BJ (cell line): Measurements from ENCODE around the gene ADAMTS7. TPM values are rescaled to one million over a fixed set of nuclear protein-coding genes. Genes with fewer than 3 reads are reported as not detected.
"Not testable (repeated sequence)": the region's sequence is repeated elsewhere in the genome, so short reads cannot be mapped to it uniquely, and the experiment has no call there.

Source experiments
- CTCF ChIA-PET: fragments of 350-600 bp; formaldehyde crosslinking; extraction: SDS; loops from one replicate; lab custom pipeline; 2021; ENCODE audit warnings: antibody characterized with exemption, inconsistent platforms; lab: Yijun Ruan, JAX
- POLR2A ChIA-PET: fragments of 300-600 bp; sonication (Branson Sonifier 250); formaldehyde crosslinking; extraction: SDS; loops from one replicate; lab custom pipeline; 2021; ENCODE audit warnings: antibody characterized with exemption; lab: Charles Lee
- DNase-seq: peaks from one replicate; pipeline ENCODE4 v3.0.0-alpha.2; 2011; ENCODE audit warnings: low read depth
- H3K27me3 ChIP-seq: 2 replicates; pipeline ENCODE4 v1.6.0; 2011; ENCODE audit warnings: low read length; ENCODE audit not compliant: control insufficient read depth, insufficient read depth
- H3K36me3 ChIP-seq: 2 replicates; pipeline ENCODE4 v1.5.1; 2011; ENCODE audit warnings: low read length; ENCODE audit not compliant: control insufficient read depth, insufficient read depth
- H3K4me3 ChIP-seq: 2 replicates; pipeline ENCODE4 v1.5.1; 2011; ENCODE audit warnings: low read depth, mild to moderate bottlenecking, control low read depth, low read length
- polyA plus RNA-seq: library from polyadenylated mRNA; depleted of rRNA; stranded (reverse); fragments of >200 nt; gene quantifications from 2 replicates; pipeline ENCODE4 v1.2.3, GENCODE V29; 2011
- TF ChIP-seq, protein P1 (sequence below): IDR thresholded peaks from 2 replicates; pipeline ENCODE4 v1.5.1; 2011; ENCODE audit warnings: low read depth, mild to moderate bottlenecking, control low read depth, inconsistent platforms, low read length, moderate library complexity; ENCODE audit not compliant: insufficient read depth

Gene ADAMTS7
- polyA plus RNA-seq, 1 experiment = 9.6 TPM

- Histone ChIP-seq H3K27me3 (0 out of 2 replicates have a peak, but pooled peaks cover 1% of the 10 kb centered on the region), H3K4me3 (no peak overlapping the region), H3K36me3 (no peaks in the 10 kb centered on the region)
- TF ChIP-seq, protein P1, sequence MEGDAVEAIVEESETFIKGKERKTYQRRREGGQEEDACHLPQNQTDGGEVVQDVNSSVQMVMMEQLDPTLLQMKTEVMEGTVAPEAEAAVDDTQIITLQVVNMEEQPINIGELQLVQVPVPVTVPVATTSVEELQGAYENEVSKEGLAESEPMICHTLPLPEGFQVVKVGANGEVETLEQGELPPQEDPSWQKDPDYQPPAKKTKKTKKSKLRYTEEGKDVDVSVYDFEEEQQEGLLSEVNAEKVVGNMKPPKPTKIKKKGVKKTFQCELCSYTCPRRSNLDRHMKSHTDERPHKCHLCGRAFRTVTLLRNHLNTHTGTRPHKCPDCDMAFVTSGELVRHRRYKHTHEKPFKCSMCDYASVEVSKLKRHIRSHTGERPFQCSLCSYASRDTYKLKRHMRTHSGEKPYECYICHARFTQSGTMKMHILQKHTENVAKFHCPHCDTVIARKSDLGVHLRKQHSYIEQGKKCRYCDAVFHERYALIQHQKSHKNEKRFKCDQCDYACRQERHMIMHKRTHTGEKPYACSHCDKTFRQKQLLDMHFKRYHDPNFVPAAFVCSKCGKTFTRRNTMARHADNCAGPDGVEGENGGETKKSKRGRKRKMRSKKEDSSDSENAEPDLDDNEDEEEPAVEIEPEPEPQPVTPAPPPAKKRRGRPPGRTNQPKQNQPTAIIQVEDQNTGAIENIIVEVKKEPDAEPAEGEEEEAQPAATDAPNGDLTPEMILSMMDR = no peak
- CTCF ChIA-PET = no interaction called here
- DNase-seq = no peak
- POLR2A ChIA-PET = no interaction called here
Observed at GRCh38 chr15:78841891-78842290, 30.6 kb upstream of the ADAMTS7 start.

DNA sequence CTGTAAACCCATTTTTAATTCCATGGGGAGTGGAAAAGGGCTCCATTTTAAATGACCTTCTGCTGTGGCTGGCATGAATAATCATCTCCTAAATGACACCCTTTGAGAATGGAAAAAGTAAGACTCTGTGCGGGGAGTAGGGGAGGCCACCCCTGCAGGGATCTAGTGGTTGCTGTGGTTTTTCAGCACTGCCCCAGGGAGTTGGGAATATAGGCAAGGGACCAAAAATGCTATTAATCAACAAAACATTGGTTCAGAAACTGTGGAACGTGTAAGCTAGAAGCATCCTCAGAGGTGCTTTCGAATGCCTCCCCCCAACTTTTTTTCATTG, 30.1 kb upstream of the ADAMTS7 start:
- POLR2A ChIA-PET = no interaction called here
- CTCF ChIA-PET = no interaction called here
- no peak for DNase-seq

DNA sequence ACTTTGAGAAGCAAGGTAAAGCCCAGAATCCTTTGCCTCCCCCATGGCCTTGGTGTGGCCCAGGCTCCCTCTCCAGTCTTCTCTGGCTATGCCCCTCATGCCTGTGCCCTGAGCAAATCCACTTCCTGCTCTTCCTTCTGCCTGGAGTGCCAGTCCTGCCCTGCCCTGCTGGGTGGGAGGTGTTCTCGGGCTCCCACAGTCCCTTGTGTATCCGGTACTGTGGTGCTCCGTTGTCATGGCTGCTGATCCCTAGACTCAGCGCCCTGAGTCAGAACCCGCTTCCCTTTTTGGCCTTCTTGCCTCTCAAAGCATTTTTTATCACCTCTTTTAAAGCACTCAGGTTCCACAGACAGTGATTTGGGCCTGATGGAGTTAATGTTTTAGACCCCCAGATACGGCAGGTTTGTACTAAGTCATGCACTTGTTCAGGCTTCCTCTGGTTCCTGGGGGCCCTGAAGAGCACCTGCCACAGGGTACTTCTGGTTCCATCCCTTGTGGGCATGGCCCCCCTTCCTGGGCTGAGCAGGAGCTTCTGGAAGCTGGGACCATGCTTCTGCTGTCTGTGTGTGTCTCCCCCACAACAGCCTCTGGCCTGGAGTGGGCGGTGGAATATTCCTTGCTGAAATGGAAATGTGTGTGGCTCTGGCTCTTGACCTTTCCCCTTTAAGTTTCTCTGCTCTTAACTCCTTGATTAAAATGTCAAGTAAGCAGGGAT, 29.6 kb upstream of the ADAMTS7 start:
- Histone ChIP-seq H3K36me3 (no peaks in the 10 kb centered on the region), H3K27me3 (0 out of 2 replicates have a peak, but pooled peaks cover 1% of the 10 kb centered on the region), H3K4me3 (no peak overlapping the region)
- TF ChIP-seq, protein P1 = no peak
- ChIA-PET CTCF (interaction anchor here (0.6 kb wide), 1 partner anchor 180 kb away, joined by 3 read pairs; no protein-coding TSS in a partner anchor), POLR2A (no interaction called here)
- no peak for DNase-seq

More for the DNA sequence above, 30.1 kb upstream of the ADAMTS7 start:
- TF ChIP-seq, protein P1 = no peak
- no peak overlapping the region for H3K4me3 ChIP-seq
- no peaks in the 10 kb centered on the region for H3K36me3 ChIP-seq
- H3K27me3 ChIP-seq = 0 out of 2 replicates have a peak, but pooled peaks cover 1% of the 10 kb centered on the region

- POLR2A ChIA-PET, CTCF ChIA-PET, H3K27me3 ChIP-seq, H3K4me3 ChIP-seq, DNase-seq, H3K36me3 ChIP-seq: not testable (repeated sequence)
Observed at GRCh38 chr15:78839151-78839550, 27.9 kb upstream of the ADAMTS7 start.

DNA sequence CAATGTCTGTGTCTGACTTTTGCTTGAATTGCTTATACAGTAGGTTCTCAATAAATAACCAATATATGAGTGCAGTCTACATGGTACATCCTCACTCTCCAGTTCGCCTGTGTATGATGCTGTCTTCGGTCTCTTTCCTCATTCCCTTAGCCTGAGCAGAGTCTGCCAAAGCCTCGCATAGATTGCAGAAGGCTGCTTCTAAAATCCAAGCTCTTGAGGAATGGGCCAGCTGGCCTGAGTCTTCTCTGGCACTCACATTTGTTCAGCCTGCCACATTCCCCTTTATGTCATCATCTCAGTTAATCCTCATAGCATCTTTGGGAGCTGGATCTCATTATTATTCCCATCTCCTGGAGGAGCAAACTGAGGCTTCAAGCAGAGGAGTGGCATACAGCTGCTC, 27.2 kb upstream of the ADAMTS7 start:
- H3K27me3 ChIP-seq = no peaks in the 10 kb centered on the region
- CTCF ChIA-PET = no interaction called here
- TF ChIP-seq, protein P1 = no peak
- POLR2A ChIA-PET = no interaction called here
- no peaks in the 10 kb centered on the region for H3K36me3 ChIP-seq
- no peak for DNase-seq
- no peak overlapping the region for H3K4me3 ChIP-seq
